ENCODE data around the gene STPG3. TPM values are rescaled to one million over a fixed set of nuclear protein-coding genes. Genes with fewer than 3 reads are reported as not detected.
A peak's percentile ranks its signal among the peaks of the same experiment; 100 is the strongest.

STPG3 gene
- total RNA-seq, 1 donor from 2014 or later: 0.58 TPM

DNA sequence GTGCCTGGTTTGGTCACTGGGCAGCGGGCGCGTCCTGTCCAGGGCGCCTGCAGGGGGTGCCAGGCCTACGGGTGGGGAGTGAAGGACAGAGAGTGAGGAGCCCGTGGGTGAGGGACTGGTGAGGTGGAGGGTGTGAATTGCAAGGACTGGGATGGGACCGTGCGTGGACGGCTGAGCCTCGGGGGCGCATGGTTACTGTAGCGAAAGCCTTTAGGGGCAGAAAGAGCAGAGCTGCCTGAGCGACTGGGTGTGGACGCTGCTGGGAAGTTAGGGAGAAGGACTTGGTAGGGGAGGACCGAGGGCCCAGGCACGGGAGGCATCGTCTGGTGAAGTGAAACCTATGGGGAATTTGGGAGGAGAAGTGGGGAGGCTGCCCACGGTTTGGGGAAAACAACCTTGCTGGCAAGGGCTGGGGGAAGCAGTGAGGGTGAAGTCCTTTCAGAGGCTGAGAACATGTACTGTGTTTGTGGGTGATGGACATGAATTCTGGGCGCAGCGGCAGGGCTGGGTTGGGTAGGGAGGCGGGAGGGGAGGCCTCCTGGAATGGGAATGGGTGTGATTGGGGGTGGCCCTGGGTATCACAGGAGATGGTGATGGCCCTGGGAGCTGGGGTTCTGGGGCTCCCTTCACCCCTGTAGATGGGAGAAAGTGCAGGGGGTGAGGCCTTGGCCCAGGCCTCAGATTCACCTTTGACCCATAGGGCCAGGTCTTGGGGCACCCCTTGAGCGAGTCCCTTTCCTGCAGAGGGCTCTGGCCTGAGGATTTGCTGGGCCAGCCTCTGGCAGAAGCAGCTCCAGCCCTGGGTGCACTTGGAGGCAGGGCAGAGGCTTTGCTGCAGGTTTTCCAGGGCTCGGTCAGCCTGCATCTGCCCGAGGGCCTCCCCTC lies 24.7 kb downstream of the STPG3 start:
- Histone ChIP-seq H3K9me3 (replicated peaks) (no peaks in the 10 kb centered on the region), H3K27ac (replicated peaks) (peak overlapping the region; percentile 99), H3K4me1 (peaks cover 96% of the 10 kb centered on the region), H3K4me3 (peak overlapping the region; percentile 73), H3K36me3 (peaks cover 39% of the 10 kb centered on the region), H3K27me3 (ENCODE audit: low read depth) (peaks cover 7% of the 10 kb centered on the region)
- TF ChIP-seq CTCF (IDR thresholded peaks at IDR 0.05; ENCODE audit: borderline replicate concordance): no peak
- intact Hi-C loops (cut with micrococcal nuclease): no loop called here
- DNase-seq: no peak

GRCh38 chr9:137276473-137277328 lies 25.6 kb downstream of the STPG3 start:
- H3K4me1 ChIP-seq: peaks cover 94% of the 10 kb centered on the region
- H3K9me3 ChIP-seq (replicated peaks): no peaks in the 10 kb centered on the region
- H3K4me3 ChIP-seq: peak overlapping the region; percentile 73
- peaks cover 36% of the 10 kb centered on the region for H3K36me3 ChIP-seq
- TF ChIP-seq CTCF (IDR thresholded peaks at IDR 0.05; ENCODE audit: borderline replicate concordance): no peak
- peak overlapping the region; percentile 99 for H3K27ac ChIP-seq (replicated peaks)
- peak; percentile 89 for DNase-seq
- intact Hi-C loops (cut with micrococcal nuclease): no loop called here
- peaks cover 7% of the 10 kb centered on the region for H3K27me3 ChIP-seq (ENCODE audit: low read depth)

- Histone ChIP-seq H3K36me3 (peaks cover 29% of the 10 kb centered on the region), H3K27me3 (ENCODE audit: low read depth) (peaks cover 7% of the 10 kb centered on the region), H3K9me3 (replicated peaks) (no peaks in the 10 kb centered on the region), H3K4me1 (peaks cover 86% of the 10 kb centered on the region), H3K4me3 (peak within 1 kb of the TSS; percentile 73), H3K27ac (replicated peaks) (peak within 1 kb of the TSS; percentile 99)
- intact Hi-C loops (cut with micrococcal nuclease): no loop called here
- TF ChIP-seq CTCF (IDR thresholded peaks at IDR 0.05; ENCODE audit: borderline replicate concordance): peak; percentile 24
- peak; percentile 88 for DNase-seq
These were observed 26.4 kb downstream of the STPG3 start, which contains the start of gene TOR4A for GRCh38 chr9:137277329-137278041. TOR4A (plus strand) TSS chr9:137277726; CDS start chr9:137278690, 964 bp downstream.

- H3K36me3 ChIP-seq: peaks cover 28% of the 10 kb centered on the region
- DNase-seq: no peak
- peaks cover 81% of the 10 kb centered on the region for H3K4me1 ChIP-seq
- H3K27ac ChIP-seq (replicated peaks): peak overlapping the region; percentile 99
- no peak for TF ChIP-seq CTCF (IDR thresholded peaks at IDR 0.05; ENCODE audit: borderline replicate concordance)
- H3K4me3 ChIP-seq: peak overlapping the region; percentile 73
- H3K9me3 ChIP-seq (replicated peaks): no peaks in the 10 kb centered on the region
- intact Hi-C loops (cut with micrococcal nuclease): no loop called here
- H3K27me3 ChIP-seq (ENCODE audit: low read depth): peaks cover 7% of the 10 kb centered on the region
These were observed 27.1 kb downstream of the STPG3 start for GRCh38 chr9:137278061-137278701.
